GM18858 (cell line): Measurements from ENCODE around the gene DHCR7.

Experiments used
- ATAC-seq: cut with Tn5 transposase; IDR thresholded peaks from one replicate; pipeline ENCODE4 v1.9.1; 2021; ENCODE audit not compliant: unreplicated experiment

Gene DHCR7

GRCh38 chr11:71420455-71421241 is 27.5 kb downstream of the DHCR7 start:
- no peak for ATAC-seq

GRCh38 chr11:71418643-71419042 is 29.6 kb downstream of the DHCR7 start:
- ATAC-seq = no peak

- no peak for ATAC-seq
Observed at GRCh38 chr11:71414645-71415044, 33.5 kb downstream of the DHCR7 start.

- no peak for ATAC-seq
Observed at GRCh38 chr11:71410363-71410966, 37.7 kb downstream of the DHCR7 start.

GRCh38 chr11:71408826-71409225 is 39.4 kb downstream of the DHCR7 start:
- no peak for ATAC-seq

- ATAC-seq = no peak
Observed at GRCh38 chr11:71407356-71407755, 40.8 kb downstream of the DHCR7 start.

- no peak for ATAC-seq
Observed at GRCh38 chr11:71406681-71407080, 41.5 kb downstream of the DHCR7 start.

GRCh38 chr11:71404209-71404608 is 44.0 kb downstream of the DHCR7 start:
- no peak for ATAC-seq

- no peak for ATAC-seq
Observed at GRCh38 chr11:71402878-71403277, 45.3 kb downstream of the DHCR7 start.

- no peak for ATAC-seq
Observed at GRCh38 chr11:71400216-71400615, 48.0 kb downstream of the DHCR7 start.

- ATAC-seq = no peak
Observed at GRCh38 chr11:71399341-71399740, 48.9 kb downstream of the DHCR7 start.

- no peak for ATAC-seq
Observed at GRCh38 chr11:71397961-71398360, 50.2 kb downstream of the DHCR7 start.

GRCh38 chr11:71397331-71397860 is 50.8 kb downstream of the DHCR7 start:
- ATAC-seq = no peak

GRCh38 chr11:71396548-71397123 is 51.6 kb downstream of the DHCR7 start:
- ATAC-seq = no peak

GRCh38 chr11:71395774-71396173 is 52.4 kb downstream of the DHCR7 start:
- no peak for ATAC-seq

- ATAC-seq = no peak
Observed at GRCh38 chr11:71395263-71395560, 53.0 kb downstream of the DHCR7 start.

GRCh38 chr11:71393283-71393682 is 54.9 kb downstream of the DHCR7 start:
- ATAC-seq = no peak

- ATAC-seq = no peak
Observed at GRCh38 chr11:71391796-71392195, 56.4 kb downstream of the DHCR7 start.

GRCh38 chr11:71391352-71391751 is 56.8 kb downstream of the DHCR7 start:
- no peak for ATAC-seq

GRCh38 chr11:71388637-71389235 is 59.5 kb downstream of the DHCR7 start:
- ATAC-seq = no peak

GRCh38 chr11:71387784-71388636 is 60.2 kb downstream of the DHCR7 start:
- no peak for ATAC-seq
